Endothelial cell of umbilical vein (primary cell): Measurements from ENCODE around the gene CLSTN1.

Experiments
- CTCF ChIP-seq, 2 donors: IDR thresholded peaks; 1 replicate in 1 of 2; 2 replicates in 1 of 2; pipeline ENCODE4 v1.5.1; 2011; ENCODE audit warnings: low read length in 2 of 2, mild to moderate bottlenecking in 2 of 2, moderate library complexity in 2 of 2, control low read depth in 1 of 2, inconsistent platforms in 1 of 2, low read depth in 1 of 2; ENCODE audit not compliant: insufficient read depth in 1 of 2; ENCODE audit errors: extremely low read depth in 1 of 2
- EZH2 ChIP-seq: IDR thresholded peaks from 2 replicates; pipeline ENCODE4 v1.6.1; 2012; ENCODE audit warnings: borderline replicate concordance, low read depth, mild to moderate bottlenecking, moderate library complexity, low read length, inconsistent platforms; ENCODE audit not compliant: severe bottlenecking
- FOS ChIP-seq: IDR thresholded peaks from 2 replicates; pipeline ENCODE4 v1.6.1; 2011; ENCODE audit warnings: mild to moderate bottlenecking, low read length, moderate library complexity, borderline replicate concordance; ENCODE audit not compliant: insufficient read depth
- JUN ChIP-seq: IDR thresholded peaks from 2 replicates; pipeline ENCODE4 v1.6.1; 2011; ENCODE audit warnings: borderline replicate concordance, low read depth; ENCODE audit not compliant: insufficient read length, insufficient read depth
- MAX ChIP-seq: IDR thresholded peaks from 2 replicates; pipeline ENCODE4 v1.6.1; 2011; ENCODE audit not compliant: insufficient read depth, insufficient read length
- MYC ChIP-seq: IDR thresholded peaks from one replicate; pipeline ENCODE4 v1.6.1; 2011; ENCODE audit warnings: mild to moderate bottlenecking, low read depth, low read length
- POLR2A ChIP-seq: IDR thresholded peaks from 2 replicates; pipeline ENCODE4 v1.6.1; 2012; ENCODE audit warnings: low read depth, mild to moderate bottlenecking, control low read depth, low read length

- TF ChIP-seq CTCF (IDR thresholded peaks at IDR 0.05; ENCODE audit: extremely low read depth in 1 of 2, insufficient read depth in 1 of 2, low read depth in 1 of 2, low read length in 2 of 2) (no peak), POLR2A (no peak), JUN (no peak), MYC (no peak), MAX (no peak), EZH2 (no peak), FOS (no peak)
Measured at GRCh38 chr1:9749361-9749760, 74.4 kb downstream of the CLSTN1 start.
